Islet precursor cell (in vitro differentiated cells): Measurements from ENCODE around the gene SLF2.

Experiments
- DNase-seq: peaks from one replicate; pipeline ENCODE4 v3.0.0-alpha.2; 2018

The SLF2 gene

GRCh38 chr10:100982916-100983830, 70.4 kb downstream of the SLF2 start:
- peak; percentile 30 for DNase-seq

- no peak for DNase-seq
Observed at GRCh38 chr10:100983868-100984671, 71.3 kb downstream of the SLF2 start.

- DNase-seq, result no peak
Observed at GRCh38 chr10:100984672-100985177, 72.0 kb downstream of the SLF2 start.

DNA sequence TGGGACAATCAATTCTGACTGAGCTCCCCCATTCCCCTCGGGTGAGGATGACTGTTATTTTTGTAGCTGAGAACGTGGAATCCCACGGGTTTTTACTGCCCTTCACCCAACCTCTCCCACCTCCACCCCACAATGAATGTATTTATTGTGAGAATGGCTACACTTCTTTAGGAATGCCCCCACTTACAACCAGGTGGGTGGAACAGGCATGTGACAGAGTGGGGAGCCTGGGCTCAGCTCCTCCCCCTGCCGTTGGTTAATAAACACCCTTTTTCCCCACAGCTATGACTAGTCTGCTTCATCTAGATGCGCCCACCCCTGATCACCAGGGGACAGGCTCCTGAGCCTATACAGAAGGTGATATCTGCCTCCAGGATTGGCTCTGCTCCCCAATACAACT, 72.6 kb downstream of the SLF2 start:
- no peak for DNase-seq

DNA sequence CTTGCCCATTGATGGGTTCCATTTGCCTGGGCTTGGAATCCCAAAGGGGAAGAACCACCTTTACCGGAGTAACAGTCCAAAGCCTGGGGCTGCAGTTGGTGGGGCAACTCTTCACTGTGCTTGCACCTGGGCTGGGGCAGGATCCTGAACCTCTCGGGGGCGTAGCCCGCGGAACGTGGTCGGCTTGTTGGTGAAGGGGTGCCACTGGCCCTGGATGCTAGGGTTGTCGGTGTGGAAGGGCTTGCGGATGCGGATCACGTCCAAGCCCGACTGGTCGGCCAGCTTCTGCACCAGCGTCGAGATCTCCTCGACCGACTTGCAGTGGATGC, 73.8 kb downstream of the SLF2 start:
- DNase-seq, result no peak

GRCh38 chr10:100986952-100987684, 74.4 kb downstream of the SLF2 start, which contains the start of the genes MRPL43 and TWNK:
TSS of gene MRPL43 (minus strand) at chr10:100987497. CDS start at chr10:100987443, 54 bp downstream.
TSS of gene TWNK (plus strand) at chr10:100987543. CDS start at chr10:100988211, 668 bp downstream.
- peak; percentile 91 for DNase-seq

DNA sequence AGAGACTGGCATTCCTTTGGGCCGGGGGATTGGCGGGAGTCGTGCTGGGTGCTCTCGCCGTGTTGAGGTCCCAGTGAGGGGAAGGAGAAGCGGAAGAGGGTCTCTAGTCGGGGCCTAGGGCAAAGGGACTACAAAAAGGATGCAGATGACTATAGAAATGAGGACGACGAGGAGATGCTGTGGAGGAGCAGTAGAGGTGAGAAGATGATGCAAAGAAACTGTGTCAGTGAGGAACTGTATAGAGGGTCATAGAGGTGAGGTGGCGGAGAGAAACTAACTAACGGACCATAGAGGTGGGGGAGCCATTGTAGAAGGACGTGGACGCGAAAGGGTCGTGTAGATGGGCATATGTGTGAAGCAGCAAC, 74.9 kb downstream of the SLF2 start:
- DNase-seq, result no peak

- DNase-seq, result no peak
Observed at GRCh38 chr10:100988166-100988565, 75.4 kb downstream of the SLF2 start.

DNA sequence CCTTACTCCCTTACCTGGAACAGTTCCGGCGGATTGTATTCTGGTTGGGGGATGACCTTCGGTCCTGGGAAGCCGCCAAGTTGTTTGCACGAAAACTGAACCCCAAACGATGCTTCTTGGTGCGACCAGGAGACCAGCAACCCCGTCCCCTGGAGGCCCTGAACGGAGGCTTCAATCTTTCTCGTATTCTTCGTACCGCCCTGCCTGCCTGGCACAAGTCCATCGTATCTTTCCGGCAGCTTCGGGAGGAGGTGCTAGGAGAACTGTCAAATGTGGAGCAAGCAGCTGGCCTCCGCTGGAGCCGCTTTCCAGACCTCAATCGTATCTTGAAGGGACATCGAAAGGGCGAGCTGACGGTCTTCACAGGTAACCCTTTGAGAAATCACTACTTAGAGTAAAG, 76.3 kb downstream of the SLF2 start:
- DNase-seq, result no peak

GRCh38 chr10:100993986-100994708, 81.4 kb downstream of the SLF2 start:
- DNase-seq, result no peak

DNA sequence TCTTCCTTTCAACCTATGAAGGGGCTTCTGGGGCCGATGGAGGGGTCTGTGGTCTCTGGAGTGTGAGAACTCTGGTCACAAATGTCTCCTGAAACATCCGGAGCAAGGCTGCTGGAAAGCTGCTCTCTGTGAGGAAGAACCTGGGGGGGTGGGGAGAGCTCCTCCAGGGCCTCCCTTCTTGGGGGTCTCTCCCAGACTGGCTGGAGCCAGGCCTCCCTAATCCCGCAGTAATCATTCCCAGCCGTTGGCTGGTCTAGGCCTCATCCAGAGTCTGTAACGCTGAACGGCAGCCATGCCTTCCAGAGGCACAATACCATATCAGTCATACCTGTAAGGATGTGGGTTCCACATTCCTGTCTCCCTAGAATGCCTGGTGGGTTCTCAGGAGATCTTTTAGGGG, 82.4 kb downstream of the SLF2 start:
- no peak for DNase-seq

DNA sequence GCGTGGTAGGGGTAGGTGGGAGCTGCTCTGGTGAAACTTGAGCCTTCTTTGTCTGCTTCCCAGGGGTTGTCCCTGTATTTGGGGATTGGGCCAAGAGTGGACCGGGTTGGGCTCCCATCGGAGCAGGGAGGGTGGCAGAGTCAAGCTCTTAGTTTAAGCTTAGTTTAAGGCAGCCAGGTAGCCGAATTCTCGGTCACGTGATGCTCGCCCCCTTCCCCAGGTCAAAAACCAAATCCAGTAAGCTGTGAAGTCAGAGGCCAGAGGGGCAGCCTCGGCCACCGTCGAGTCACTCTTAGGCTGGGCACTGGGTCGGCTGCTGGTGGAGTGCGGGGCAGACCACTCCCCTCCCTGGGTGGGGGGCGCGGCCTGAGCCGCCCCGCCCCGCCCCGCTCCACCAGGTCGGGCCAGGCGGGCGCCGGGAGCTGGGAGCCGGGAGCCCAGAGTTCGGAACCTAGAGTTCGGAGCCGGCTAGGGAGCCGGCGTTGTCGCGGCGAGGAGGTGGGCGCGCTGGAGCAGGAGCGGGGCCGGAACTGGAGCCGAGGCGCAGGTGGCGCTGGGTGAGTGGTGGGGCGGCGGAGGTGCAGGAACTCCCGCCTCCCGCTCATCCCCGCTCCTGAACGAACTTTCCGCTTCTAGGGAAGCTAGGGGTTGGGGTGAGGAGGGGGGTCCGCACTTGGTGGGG, 84.1 kb downstream of the SLF2 start:
- peak; percentile 82 for DNase-seq

DNA sequence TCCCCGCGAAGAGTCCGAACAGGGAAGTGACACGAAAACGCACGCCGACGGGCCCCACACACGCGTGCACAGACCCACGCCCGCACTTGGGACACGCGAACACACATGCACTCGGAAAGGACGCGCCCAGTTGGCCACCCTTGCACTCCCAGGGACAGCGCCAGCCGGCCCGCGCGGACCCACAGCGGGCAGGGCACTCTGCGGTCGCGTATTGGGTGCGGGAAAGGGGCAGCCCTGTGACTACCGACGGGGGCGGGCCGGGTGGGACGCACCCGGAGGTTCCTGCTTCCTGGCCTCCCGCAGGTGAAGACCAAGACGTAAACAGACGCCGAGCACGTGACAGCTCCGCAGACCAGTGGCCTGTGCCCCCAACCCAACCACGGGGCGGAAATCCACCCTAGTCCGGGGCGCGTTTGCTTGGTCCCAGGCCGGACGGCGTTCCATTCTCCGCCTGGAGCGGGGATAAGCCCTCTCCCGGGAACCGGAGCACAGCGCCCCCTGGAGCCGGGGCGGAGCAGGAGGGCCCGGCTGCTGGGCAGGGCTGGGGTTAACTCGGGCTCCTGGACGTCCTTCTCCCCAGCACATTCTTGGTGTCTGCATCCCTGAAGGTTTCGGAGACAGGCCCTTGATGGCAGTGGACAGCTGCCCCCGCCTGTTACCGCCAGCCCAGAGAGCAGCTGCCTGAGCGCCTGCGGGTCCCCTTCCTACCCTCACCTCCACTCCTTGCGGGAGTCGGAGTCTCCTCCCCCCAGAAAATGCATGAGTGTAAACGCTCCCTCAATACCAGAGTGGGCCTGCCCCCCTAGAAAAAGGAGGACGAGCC, 84.8 kb downstream of the SLF2 start:
- DNase-seq, result peak; percentile 95

DNA sequence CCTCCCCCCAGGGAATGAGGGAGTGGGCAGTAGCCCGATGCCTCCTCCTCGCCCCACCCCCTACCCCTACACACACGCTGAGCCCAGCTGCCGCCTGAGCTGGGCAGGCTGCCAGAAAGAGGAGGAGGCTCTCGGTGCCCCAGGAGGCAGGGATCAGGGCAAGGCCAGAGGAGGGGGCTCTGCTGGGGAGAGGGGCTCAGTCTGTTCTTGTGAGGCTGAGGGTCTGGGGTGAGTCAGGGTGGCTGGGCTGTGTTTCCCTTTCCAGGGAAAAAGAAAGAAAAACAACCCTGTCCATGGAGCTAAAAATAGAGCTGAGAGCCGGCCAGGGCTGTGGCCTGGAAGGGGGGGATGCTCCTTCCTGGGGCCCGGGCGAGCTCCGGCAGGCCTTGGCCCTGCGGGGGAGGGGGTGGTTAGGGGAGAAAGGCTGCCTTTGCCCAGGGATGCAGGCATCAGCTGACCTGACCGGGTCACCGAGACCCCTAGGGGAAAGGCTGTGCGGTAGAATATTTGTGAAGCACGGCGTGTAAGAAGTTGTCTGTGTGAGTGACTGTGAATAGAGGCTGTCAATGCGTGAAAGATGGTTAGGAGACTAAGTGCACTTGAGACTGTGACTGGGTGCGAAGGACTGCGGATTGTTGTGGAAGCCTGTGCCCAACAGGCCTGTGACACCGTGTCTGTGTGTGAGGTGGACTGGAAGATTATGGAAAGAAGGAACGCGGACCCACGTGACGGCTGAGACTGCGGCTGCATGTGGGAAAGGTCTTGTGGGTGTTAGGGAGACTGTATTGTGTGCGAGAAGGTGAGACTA, 85.6 kb downstream of the SLF2 start:
- peak; percentile 89 for DNase-seq

- DNase-seq, result peak; percentile 87
Observed at GRCh38 chr10:100998991-100999741, 86.4 kb downstream of the SLF2 start.

DNA sequence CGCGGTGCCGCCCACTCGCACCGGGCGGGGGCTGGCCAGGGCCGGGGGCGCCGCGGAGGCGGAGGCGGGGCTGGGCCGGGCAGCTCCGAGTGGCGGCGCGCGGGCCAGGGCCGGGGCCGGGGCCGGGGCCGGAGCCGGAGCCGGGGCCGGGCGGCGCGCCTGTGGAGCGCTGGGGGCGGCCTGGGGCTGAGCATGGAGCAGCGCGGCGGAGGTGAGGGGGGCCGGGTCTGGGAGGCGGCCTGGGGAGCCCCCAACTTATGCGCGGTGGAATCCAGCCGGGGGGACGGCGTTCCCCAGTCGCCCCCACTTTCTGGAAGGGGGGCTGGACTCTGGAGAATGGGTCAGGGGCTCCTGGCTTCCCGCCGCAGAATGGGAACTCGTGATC, 87.0 kb downstream of the SLF2 start, which contains the start of gene LZTS2:
Gene LZTS2, plus strand, starts transcription at position 67 of the 385 bp plus-strand sequence. CDS start 2,731 bp downstream, outside the sequence.
- DNase-seq, result no peak

DNA sequence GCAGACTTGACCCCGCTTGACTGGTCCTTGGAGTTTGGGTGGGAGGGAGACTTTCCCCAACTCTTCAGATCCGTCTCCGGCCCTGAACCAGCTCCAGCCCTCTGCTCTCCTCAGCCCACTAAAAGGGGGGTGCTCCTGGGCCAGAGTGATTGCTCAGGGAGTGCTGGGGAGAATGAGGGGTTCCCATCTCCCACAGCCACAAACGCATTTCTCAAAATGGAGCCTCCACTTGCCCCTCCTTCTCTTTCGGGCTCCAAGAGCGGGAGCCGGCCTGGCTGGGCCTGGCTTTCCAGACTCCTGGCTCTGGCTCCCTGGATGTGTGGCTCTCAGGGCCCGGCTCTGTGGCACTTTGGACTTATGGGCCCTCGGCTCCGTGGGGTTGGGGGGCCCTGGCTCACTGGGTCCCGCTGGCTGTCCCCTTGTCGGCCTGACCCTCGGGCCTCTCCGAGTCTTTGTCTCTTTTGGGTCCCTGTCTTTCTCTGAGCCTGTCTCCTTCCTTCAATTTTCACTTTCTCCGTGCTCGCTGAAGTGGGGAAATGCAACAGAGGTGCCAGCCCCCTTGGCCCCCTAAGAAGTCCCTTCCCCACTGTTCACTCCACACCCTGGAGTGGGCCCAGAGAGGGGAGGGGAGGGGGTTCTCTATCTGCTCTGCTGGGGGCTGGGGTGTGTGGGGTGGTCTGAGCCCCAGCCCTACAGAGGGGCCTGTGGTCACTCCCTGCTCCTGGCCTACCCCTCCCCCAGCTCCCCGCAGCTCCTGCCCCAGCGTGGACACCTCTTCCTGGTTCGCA, 87.6 kb downstream of the SLF2 start:
- peak; percentile 71 for DNase-seq
